Occipital lobe (tissue), 2 donors: ENCODE measurements around the gene IQCH. TPM values are rescaled to one million over a fixed set of nuclear protein-coding genes. Genes with fewer than 3 reads are reported as not detected.

Experiments used
- DNase-seq: peaks from one replicate; lab custom pipeline; 2025; lab: John Stamatoyannopoulos, UW
- total RNA-seq: library from RNA; depleted of rRNA; stranded (reverse); fragments of >200 nt; gene quantifications from one replicate; pipeline ENCODE4 v1.2.3, GENCODE V29; 2014

The IQCH gene
- total RNA-seq, 1 donor from 2014 or later, result 2.8 TPM

DNA sequence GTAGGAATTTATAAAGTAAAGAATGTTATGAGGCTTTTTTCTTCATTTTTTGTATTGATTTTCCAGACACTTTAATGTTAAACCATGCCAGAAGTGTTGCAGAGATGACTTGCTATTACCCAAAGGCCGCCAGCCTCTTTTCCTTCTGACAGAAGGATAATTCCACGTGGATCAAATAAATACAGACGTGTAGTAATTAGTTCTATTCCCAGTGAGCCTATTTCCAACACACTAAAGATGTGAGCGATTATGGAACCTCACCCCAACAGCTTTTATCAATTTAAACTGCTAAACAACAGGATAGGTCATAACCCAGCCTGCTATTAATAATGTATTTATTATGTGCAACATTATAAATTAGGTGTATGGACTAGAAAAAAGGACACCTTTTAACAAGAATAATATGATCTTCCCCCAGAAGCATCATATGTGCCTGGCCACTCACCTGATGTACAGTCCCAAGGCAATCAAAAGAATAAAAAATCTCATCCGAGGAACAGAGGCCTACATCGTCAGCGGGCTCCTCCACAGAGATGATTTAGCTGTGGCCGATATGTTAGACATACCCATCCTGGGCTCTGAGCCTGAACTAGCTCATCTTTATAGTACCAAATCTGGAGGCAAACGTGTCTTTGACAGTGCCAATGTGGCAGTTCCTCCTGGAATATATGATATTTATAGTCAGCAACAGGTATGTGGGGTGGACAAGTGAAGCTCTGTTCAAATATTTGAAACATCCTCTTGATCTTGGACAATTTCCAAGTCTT, 140.5 kb downstream of the IQCH start:
- no peak for DNase-seq

DNA sequence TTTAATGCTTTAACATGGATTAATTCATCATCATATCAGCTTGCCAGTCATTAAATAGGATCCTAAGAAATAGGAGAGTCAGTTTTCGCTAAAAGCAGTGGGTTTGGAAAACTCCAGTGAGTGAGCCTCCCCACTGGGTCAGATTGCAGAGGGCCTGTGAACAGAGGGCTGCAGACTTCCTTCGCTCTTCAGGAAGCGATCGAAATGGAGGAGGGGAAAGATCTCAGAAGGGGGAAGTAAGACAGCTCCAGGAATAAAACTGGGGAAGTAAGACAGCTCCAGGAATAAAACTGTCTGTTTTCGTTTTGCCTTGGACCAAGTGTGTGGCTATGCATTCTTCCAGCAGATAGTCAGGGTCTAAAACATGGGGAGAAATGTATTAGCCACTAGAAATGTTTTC, 141.5 kb downstream of the IQCH start:
- no peak for DNase-seq

DNA sequence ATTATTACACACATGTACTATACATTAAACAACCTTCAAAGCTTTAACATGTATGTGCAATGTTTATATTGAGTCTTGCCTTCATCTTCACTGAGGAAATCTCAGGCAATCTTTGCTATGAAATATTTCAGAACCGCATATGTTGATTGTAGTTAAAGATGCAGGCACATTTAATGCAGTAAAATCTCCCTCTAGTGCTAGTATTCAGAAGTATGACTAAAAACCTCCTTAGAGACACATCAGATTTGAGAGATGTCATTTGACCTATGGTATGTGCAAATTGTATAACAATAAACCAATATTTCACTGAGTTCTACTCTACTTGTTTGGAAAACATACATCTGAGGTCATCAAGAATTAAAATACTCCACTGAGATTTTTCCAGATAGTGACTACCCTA, 142.6 kb downstream of the IQCH start:
- DNase-seq, result no peak

DNA sequence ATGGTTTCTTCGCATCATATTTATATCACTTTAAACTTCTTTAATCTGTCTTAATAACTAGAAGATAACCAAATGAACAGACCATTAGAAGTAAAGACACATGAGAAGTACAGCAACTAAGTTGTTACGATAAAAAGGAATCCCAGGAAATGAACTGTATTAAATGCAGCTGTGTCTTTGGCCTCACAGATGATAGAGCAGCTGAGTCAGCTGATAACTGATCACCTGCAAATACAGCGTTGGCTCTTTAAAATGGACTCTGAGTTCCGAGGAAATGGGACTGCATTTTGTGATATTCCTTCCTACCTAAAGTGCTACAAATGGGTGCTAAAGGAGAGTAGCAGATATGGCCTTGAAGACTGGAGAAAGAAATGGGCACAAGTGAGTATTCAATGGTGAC, 145.3 kb downstream of the IQCH start:
- DNase-seq, result no peak

DNA sequence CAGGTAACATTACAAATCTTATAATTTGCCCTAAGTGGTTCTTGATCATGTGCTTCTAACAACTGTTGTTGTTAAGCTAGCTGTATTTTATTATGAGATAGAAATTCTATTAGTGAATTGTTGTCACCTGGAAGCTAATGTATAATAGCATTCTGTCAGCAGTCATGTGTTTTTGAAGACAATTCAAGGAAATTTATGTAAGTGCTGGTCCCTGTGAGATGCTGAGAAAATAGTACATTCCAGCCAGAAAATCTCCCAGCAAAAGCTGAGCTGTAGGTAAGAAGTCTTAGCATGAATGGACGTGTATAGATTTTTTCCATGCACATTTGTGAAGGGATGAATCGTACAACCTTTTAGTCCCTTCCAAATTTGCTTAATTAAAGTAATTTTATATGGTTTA, 146.3 kb downstream of the IQCH start:
- DNase-seq, result no peak

DNA sequence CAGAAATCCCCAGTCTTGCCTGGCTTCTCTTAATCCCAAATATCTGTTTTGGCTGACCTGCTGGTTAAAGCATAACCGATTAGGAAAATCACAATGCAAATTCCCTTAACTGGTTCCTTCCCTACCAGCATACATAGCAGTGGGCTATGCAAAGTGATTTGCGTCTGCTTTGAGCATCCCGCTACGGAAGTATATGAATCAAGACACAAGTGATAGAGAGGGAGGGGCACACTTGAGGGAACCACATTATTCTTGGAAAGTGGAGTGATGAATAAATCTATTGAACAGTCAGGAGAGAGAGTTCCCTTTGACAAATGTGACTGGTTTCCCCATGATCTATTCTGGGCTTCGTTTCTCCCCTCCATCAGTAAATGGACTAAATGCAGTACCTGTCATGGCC, 146.8 kb downstream of the IQCH start:
- no peak for DNase-seq

DNA sequence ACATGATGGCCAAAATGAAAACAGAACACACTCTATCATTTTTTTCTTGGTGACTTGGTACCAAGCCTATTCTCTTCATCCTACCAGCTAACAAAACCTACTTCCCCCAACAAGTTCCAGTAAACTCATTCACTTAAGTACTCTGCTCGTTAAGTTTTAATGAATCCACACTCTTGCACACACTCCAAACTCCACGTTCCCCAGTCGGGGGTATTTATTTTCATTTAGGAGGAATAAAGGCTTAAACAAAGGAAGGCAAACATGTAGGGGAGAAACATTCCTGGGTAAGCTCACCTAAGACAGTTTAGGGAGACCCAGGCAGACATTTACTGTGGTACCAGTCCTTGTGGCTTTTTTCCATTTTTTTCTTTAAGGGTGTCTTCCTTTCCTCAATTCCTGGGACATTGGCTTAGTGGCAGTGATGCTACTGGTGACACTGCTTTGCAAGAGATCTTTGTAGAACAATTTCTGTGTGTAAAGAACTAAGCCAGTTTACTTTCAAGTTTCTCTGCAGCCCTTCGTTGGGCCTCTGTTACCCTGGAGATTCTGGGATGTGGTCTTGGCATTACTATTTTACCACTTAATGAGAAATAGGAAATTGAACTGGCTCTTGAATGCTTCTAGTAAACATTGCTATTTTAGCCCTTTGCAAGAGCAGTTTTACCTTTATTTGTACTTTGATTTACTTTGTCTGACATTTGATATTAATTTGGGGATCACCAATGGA, 149.0 kb downstream of the IQCH start:
- no peak for DNase-seq

DNA sequence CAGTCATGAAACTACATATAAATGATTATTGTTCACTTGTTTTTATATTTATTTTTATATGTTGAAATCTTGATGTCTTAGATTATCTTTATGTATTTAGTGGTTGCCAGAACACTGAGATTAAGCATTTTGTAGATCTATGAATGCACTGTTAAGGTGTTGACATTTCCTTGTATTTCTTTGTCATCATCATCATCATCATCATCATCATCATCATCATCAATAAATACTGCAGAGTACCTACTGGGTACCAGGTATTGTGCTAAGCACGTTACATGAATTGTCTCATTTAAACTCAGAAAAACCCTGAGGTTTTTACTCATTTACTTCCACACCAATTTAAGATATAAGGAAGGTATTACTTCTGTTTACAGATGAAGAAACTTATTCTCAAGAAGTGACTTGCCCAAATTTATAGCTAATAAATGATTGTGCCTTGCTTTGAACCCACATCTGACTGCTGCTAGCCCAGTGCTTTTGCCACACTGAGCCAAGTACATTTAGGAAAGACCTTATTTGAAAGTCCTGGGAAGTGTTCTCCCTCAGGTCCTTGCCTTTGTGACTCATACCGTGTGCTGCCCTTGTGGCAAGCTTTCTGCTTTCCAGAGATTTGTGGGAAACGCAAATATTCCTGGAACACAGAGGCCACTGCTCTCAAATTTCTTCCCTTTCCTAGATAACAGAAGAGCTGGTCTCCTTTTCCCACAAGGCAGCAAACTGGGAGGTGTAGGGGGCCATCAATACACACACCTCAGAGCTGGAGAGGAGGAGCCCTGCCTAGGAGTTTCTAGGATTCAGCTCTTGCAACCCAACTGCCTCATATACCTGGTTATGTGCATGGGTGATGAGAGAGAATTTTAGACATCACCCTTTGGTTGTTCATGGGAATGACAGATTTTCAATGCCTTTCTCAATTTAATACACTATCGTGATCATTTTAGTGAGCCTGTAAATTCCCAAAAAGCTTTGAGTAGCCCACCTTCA, 150.9 kb downstream of the IQCH start:
- DNase-seq, result no peak

DNA sequence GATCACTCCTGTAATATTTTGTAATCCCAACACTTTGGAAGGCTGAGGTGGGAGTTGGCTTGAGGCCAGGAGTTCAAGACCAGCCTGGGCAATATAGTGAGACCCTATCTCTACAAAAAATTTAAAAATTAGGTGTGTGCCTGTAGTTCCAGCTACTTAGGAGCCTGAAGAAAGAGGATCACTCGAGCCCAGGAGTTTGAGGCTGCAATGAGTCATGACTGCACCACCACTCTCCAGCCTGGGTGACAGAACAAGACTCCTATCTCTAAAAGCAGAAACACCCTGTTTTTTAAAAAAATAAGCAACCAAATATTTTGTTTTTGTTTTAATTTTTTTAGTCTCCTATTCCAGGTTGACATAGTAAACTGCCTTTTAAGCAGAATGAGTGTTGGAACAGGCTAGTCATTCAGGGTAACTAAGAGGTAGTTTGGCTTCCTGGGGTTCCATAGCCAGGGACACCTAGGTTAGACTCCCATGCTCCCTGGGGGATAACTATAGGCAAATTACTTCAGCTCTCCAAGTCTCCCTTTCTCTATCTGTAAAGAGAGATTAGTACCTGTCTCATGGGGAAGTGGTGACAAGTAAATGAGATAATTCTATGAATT, 151.8 kb downstream of the IQCH start:
- DNase-seq, result no peak

DNA sequence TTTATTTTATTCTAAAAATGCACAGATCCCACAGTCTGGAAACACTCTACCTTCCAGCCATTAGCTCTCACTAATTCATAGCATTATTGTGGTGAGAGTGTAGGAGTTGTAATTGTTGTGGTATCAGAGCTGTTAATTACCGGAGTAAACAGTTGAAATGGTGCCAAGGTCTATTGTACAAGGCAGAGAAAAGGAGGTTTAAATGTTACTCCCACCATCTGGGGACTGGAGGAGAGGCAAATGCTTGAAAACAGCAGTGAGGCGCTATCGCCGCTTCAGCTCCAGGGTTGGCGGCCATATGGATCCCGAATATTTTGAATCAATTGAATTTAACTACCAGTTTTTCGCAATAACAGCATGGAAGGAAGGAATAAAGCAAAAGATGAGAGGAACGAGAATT, 153.2 kb downstream of the IQCH start:
- no peak for DNase-seq

DNA sequence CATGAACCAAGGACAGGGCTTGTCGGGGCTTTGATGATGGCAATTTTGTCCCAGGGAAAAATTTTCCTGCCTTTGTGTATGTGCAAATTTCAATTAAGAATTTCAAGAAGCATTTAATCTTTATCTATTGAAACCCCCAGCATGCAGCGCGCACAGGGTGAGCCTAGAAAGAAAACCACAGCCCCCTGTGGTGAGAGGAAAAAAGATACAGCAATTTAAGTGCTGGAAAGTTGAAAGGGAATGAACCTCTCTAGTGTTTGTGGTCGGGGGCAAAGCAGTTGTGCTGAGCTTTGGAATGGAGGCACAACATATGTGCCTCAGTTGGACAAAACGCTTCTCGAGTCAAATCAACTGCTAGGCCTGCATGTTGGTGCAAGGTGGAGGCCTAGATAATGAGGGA, 154.6 kb downstream of the IQCH start:
- no peak for DNase-seq

DNA sequence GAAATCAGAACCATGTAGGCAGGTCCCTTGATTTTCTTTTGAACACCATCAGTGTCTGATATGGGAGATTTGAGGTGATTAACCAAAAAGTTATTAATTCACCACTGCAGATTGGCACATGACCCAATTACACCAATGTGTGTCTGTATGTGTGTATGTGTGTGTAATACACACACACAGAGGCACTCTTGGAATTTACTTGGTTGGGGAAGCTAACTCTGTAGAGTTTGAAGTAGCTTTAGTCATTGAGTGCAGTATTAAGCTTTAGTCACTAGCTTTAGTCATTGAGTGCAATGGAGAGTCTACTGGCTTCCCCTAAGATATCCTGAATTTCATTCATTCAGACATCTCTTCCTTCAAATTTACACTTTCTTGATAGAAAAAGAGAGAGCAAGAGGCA, 156.9 kb downstream of the IQCH start:
- no peak for DNase-seq

DNA sequence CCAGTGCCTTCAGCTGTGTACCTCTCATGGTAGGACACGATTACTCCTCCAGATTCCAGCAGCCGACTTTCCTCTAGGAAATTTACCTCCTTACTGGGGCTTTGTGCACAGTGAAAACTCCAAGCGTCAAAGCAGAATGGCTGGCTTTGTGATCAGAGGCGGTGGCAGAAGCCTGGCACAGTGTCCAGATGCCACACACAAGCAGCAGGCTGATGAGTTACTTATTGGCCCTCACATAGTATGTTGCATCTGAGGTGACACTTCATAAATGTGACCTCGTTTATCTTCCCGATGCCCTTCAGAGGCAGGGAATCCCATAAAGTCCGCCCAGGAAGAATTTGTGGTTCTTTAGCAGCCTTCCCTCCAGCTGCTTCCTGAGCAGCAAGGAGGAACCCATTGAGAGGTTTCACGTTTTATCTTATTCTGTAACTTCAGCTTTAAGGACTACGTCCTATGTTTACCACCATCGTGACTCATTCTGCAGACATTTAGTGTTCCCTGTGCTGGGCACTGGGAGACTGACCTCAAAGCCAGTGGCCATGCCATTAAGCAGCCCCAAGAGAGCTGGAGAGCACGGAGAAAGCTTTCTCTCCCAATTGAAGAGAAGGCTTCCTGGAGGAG, 159.3 kb downstream of the IQCH start:
- DNase-seq, result no peak

DNA sequence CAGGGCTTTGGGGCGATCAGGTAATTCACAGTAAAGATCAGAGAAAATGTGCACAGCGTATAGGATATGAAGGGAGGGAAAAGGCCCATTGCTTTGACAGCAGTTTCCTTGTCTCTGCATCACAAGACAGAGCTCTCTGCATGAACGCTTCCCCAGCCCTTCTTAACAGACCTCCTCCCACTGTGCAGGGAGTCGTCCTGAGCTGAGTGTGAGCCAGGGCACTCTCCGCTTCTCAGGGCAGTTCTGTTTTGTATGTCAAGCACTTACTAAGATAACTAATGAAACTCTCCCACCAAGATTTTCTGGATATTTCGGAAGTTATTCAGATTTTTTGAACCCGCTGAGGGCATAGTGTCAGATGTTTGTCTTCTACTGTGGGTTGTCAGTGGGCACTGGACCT, 160.6 kb downstream of the IQCH start:
- DNase-seq, result no peak

DNA sequence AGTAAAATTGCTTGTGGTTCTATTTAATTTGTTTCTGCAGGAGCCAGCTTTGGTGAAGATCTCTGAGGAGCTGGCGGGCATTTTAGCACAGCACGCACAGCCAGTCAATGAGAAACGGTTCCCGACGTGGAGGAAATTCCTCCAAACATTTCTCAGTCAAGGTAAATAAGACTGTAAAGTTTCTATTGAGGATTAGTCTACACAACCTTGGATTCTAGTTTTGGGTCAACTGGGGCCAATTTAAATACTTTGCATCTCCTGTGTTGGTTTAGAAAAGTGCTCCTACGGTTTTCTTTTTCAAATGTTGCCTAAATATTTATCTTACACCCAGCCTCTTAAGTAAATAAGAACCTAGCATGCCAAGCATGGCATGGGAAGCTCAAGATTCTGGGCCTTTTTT, 162.3 kb downstream of the IQCH start:
- no peak for DNase-seq

DNA sequence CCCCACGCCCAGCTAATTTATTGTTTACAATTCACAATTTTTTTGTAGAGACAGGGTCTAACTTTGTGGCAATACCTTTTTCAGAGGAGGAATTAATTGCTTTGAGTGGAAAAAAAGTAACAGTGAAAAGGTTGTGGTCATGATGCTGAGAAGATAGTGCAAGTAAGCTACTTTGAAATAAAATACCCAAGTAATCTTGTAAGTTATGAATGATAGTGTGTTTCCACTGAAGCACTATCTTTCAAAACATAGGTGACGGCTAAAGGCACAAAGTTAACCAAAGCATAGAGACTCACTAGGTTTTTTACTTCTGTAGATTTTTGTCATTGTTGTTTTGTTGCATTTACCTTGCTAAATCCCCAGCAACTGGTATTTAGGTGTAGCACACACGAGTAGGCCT, 165.1 kb downstream of the IQCH start:
- DNase-seq, result no peak

DNA sequence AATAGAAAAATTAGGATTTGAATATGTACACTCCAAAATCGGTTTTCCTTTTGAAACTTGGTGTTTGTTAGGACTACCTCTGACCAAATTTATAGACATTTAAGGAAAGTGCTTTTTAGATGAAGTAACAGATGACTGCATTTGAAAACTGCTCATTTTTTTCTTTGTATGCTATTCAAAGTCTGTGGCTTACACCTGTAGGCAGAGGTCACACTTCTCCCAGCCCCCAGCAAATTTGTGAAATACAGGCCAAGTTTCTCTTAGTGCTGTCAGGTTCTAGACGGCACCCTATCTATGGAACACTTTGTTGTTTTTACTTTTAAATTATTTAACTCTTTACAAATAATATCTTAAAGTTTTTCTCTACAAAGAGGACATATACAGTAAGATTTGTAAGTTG, 165.6 kb downstream of the IQCH start:
- no peak for DNase-seq

DNA sequence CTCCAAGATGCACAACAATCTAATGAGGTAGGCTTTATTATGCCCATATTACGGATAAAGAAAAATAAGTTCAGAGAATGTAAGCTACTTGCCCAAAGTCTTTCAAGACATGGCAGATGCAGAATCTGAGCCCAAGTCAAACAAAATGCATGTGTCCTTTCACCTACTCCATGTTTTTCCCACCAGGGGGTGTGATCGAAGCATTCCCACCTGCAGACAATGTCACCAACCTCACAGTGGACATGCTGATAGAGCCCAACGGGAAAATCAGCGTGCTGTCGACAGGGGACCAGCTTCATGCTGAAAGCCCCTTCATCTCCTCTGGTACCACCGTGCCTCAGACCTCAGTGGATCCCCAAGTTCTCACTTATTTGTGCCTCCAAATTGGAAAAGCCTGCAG, 166.5 kb downstream of the IQCH start:
- no peak for DNase-seq

DNA sequence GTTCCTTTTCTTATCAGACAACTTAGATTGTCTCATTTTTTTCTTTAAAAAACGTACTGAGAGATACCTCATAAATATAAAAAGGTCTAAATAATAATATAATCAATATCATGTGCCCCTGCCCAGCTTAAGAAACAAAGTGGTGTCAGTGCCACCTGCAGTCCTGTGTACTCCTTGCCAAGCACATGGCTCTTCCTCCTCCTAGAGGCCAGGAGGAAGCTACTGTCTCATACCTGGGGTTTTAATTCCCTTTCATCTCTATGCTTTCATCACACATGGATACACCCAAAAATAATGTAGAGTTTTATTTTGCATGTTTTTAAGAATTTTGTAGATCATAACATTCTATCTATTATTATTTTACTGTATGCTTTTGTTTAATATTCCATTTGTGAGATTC, 167.7 kb downstream of the IQCH start:
- no peak for DNase-seq

DNA sequence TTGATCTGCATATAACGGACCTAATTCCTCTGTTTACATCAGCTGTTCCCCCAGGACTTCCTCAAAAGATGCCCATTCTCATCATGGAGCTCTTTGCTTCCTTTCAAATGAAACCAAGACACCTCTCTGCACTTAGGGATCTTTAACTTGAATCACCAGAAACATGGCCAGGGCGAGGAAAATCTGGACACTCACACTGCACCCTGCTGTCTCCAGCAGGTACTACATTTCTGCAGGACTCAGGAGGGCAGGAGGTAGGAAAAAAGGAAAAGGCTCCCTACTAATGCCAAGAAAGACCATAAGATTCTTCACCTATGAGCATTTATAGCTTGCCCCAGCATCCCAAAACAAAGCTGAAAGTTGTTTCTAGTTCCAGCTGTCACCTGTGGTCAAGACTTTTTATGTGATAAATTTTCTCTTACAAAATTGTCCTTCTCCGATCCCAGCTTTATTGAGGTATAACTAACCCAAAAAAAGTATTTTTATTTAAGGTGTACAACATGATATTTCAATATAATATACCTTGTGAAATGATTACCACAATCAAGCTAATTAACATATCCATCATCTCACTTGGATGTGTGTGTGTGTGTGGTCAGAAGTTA, 179.0 kb downstream of the IQCH start:
- DNase-seq, result no peak
